HepG2 (cell line): Measurements from ENCODE around the gene LRRC73. TPM values are rescaled to one million over a fixed set of nuclear protein-coding genes. Genes with fewer than 3 reads are reported as not detected.
A peak's percentile ranks its signal among the peaks of the same experiment; 100 is the strongest.

Experiments
- E2F1 ChIP-seq: sonication (generic); formaldehyde crosslinking; IDR thresholded peaks from 2 replicates; pipeline ENCODE4 v1.5.0; 2020; ENCODE audit warnings: missing genetic modification reagents
- ESRRA ChIP-seq: sonication (generic); formaldehyde crosslinking; IDR thresholded peaks from 2 replicates; pipeline ENCODE4 v1.5.1; 2020; ENCODE audit warnings: mild to moderate bottlenecking, low read depth, missing genetic modification reagents
- FOXK1 ChIP-seq: sonication (generic); formaldehyde crosslinking; IDR thresholded peaks from 2 replicates; pipeline ENCODE4 v1.4.0; 2020; ENCODE audit warnings: low read depth, missing genetic modification reagents, borderline replicate concordance
- GMEB1 ChIP-seq: sonication (generic); formaldehyde crosslinking; IDR thresholded peaks from 2 replicates; pipeline ENCODE4 v1.5.1; 2020; ENCODE audit warnings: missing genetic modification reagents, mild to moderate bottlenecking, borderline replicate concordance
- HDAC6 ChIP-seq: fragments of 200-600 bp; sonication (generic); IDR thresholded peaks from 2 replicates; pipeline ENCODE4 v1.7.0; 2017; ENCODE audit warnings: mild to moderate bottlenecking, antibody characterized with exemption, low read length, low read depth
- HMGXB4 ChIP-seq, 2 experiments: sonication (generic) in 1 of 2; formaldehyde crosslinking in 1 of 2; IDR thresholded peaks; 2 replicates each; pipeline versions ENCODE4 v1.4.0 to v1.6.1; 2018 to 2020; ENCODE audit warnings: missing genetic modification reagents in 2 of 2, borderline replicate concordance in 1 of 2, low read depth in 1 of 2, mild to moderate bottlenecking in 1 of 2, missing biosample characterization in 1 of 2
- KDM3A ChIP-seq: IDR thresholded peaks from 2 replicates; pipeline ENCODE4 v1.6.1; 2018; ENCODE audit warnings: low read depth, missing compliant biosample characterization
- REXO4 ChIP-seq: sonication (generic); formaldehyde crosslinking; IDR thresholded peaks from 2 replicates; pipeline ENCODE4 v1.8.0; 2022; ENCODE audit warnings: missing genetic modification reagents, mild to moderate bottlenecking, borderline replicate concordance
- SKI ChIP-seq: fragments of 450-650 bp; IDR thresholded peaks from one replicate; pipeline ENCODE4 v1.6.1; 2018; ENCODE audit warnings: mild to moderate bottlenecking; ENCODE audit not compliant: partially characterized antibody
- TBX3 ChIP-seq: fragments of 450-650 bp; IDR thresholded peaks from 2 replicates; pipeline ENCODE4 v1.6.1; 2017; ENCODE audit warnings: antibody characterized with exemption, mild to moderate bottlenecking, inconsistent platforms, borderline replicate concordance
- U2AF2 ChIP-seq: fragments of 200-400 bp; formaldehyde crosslinking; IDR thresholded peaks from 2 replicates; pipeline ENCODE4 v1.6.1; 2017; ENCODE audit warnings: low read depth, mild to moderate bottlenecking, low read length
- ZFX ChIP-seq: sonication (generic); formaldehyde crosslinking; IDR thresholded peaks from 2 replicates; pipeline ENCODE4 v1.4.0; 2020; ENCODE audit warnings: mild to moderate bottlenecking, low read depth, missing genetic modification reagents, moderate library complexity
- ZNF160 ChIP-seq: sonication (generic); formaldehyde crosslinking; IDR thresholded peaks from 2 replicates; pipeline ENCODE4 v1.8.0; 2022; ENCODE audit warnings: mild to moderate bottlenecking, inconsistent platforms, missing genetic modification reagents
- ZNF232 ChIP-seq: sonication (generic); formaldehyde crosslinking; IDR thresholded peaks from 2 replicates; pipeline ENCODE4 v1.4.0; 2020; ENCODE audit warnings: missing genetic modification reagents, borderline replicate concordance
- ZNF251 ChIP-seq: sonication (generic); formaldehyde crosslinking; IDR thresholded peaks from 2 replicates; pipeline ENCODE4 v1.9.0; 2021; ENCODE audit warnings: mild to moderate bottlenecking, missing genetic modification reagents
- ZNF446 ChIP-seq: sonication (generic); formaldehyde crosslinking; IDR thresholded peaks from 2 replicates; pipeline ENCODE4 v1.5.0; 2020; ENCODE audit warnings: mild to moderate bottlenecking, missing genetic modification reagents
- ZNF570 ChIP-seq: sonication (generic); formaldehyde crosslinking; IDR thresholded peaks from 2 replicates; pipeline ENCODE4 v1.4.0; 2020; ENCODE audit warnings: mild to moderate bottlenecking, missing genetic modification reagents, borderline replicate concordance
- polyA plus RNA-seq, 8 experiments: library from polyadenylated mRNA; depleted of rRNA in 3 of 8; stranded (reverse) in 7 of 8; unstranded in 1 of 8; fragments of >200 nt; fragmentation: Illumina TruSeq in 4 of 8; extraction: Trizol in 4 of 8; gene quantifications; 2 replicates each; pipeline versions ENCODE4 v1.2.1 to v1.2.3, GENCODE V29; 2011 to 2016; ENCODE audit warnings: low read depth in 4 of 8, missing spikeins in 1 of 8, mixed read lengths in 1 of 8; ENCODE audit not compliant: insufficient read depth in 1 of 8
- total RNA-seq, 5 experiments: library from RNA; depleted of rRNA; stranded (reverse); fragments of >200 nt; fragmentation: Illumina TruSeq; extraction: Trizol; gene quantifications; 2 replicates each; pipeline ENCODE4 v1.2.3, GENCODE V29; 2016; ENCODE audit warnings: low read depth in 1 of 5
- TF ChIP-seq, protein P1 (sequence below): IDR thresholded peaks from 2 replicates; pipeline ENCODE4 v1.6.1; 2016
- TF ChIP-seq, protein P2 (sequence below): sonication (generic); formaldehyde crosslinking; IDR thresholded peaks from 2 replicates; pipeline ENCODE4 v1.5.1; 2020; ENCODE audit warnings: mild to moderate bottlenecking, missing genetic modification reagents, moderate library complexity

Gene LRRC73
- total and polyA plus RNA-seq, 2 of the 13 experiments (the other 11 are each of a cell fraction or from before 2014, with no cell fraction given), result 0.11 to 0.12 TPM

DNA sequence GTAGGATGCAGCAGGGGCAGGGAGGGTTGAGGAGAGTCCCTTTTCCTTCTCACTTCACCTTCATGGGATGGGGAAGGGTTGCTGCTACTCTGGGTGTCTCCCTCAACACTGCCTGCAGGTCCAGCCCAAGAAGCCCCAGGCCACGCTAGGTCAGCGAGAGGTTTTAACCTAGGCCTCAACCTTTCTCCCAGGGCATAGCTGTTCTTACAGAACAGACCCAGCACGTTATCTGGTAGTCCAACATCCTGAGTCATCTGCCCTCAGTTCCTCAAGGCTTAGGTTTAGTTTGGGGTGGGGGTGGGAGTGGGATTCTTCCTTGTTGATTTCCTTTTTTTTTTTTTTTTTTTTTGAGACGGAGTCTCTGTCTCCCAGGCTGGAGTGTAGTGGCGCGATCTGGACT is 15.8 kb downstream of the LRRC73 start (continued):
- TF ChIP-seq HMGXB4 (CRISPR knock-in tag; IDR thresholded peaks at IDR 0.05; ENCODE audit: borderline replicate concordance in 1 of 2, low read depth in 1 of 2), result peak in 1 of 2 experiments; percentile 17; a peak in 1 of 4 replicates
- no peak for TF ChIP-seq SKI
- TF ChIP-seq GMEB1 (CRISPR knock-in tag), result 0 out of 2 replicates have a peak, but pooled peaks have one; percentile 22
- no peak for TF ChIP-seq KDM3A (CRISPR knock-in tag)
- TF ChIP-seq ZNF160 (CRISPR knock-in tag), result no peak
- TF ChIP-seq, protein P1, sequence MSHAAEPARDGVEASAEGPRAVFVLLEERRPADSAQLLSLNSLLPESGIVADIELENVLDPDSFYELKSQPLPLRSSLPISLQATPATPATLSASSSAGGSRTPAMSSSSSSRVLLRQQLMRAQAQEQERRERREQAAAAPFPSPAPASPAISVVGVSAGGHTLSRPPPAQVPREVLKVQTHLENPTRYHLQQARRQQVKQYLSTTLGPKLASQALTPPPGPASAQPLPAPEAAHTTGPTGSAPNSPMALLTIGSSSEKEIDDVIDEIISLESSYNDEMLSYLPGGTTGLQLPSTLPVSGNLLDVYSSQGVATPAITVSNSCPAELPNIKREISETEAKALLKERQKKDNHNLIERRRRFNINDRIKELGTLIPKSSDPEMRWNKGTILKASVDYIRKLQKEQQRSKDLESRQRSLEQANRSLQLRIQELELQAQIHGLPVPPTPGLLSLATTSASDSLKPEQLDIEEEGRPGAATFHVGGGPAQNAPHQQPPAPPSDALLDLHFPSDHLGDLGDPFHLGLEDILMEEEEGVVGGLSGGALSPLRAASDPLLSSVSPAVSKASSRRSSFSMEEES (CRISPR knock-in tag), result no peak
- no peak for TF ChIP-seq FOXK1 (CRISPR knock-in tag)
- no peak for TF ChIP-seq E2F1
- TF ChIP-seq ZNF251 (CRISPR knock-in tag), result no peak
- TF ChIP-seq ESRRA (CRISPR knock-in tag), result no peak
- TF ChIP-seq ZNF232, result no peak
- no peak for TF ChIP-seq U2AF2
- TF ChIP-seq ZNF446 (CRISPR knock-in tag), result no peak
- no peak for TF ChIP-seq ZFX (CRISPR knock-in tag)
- TF ChIP-seq ZNF570 (CRISPR knock-in tag), result no peak
- 0 out of 2 replicates have a peak, but pooled peaks have one; percentile 1 for TF ChIP-seq TBX3
- TF ChIP-seq HDAC6, result no peak
- no peak for TF ChIP-seq REXO4 (CRISPR knock-in tag)
- TF ChIP-seq, protein P2, sequence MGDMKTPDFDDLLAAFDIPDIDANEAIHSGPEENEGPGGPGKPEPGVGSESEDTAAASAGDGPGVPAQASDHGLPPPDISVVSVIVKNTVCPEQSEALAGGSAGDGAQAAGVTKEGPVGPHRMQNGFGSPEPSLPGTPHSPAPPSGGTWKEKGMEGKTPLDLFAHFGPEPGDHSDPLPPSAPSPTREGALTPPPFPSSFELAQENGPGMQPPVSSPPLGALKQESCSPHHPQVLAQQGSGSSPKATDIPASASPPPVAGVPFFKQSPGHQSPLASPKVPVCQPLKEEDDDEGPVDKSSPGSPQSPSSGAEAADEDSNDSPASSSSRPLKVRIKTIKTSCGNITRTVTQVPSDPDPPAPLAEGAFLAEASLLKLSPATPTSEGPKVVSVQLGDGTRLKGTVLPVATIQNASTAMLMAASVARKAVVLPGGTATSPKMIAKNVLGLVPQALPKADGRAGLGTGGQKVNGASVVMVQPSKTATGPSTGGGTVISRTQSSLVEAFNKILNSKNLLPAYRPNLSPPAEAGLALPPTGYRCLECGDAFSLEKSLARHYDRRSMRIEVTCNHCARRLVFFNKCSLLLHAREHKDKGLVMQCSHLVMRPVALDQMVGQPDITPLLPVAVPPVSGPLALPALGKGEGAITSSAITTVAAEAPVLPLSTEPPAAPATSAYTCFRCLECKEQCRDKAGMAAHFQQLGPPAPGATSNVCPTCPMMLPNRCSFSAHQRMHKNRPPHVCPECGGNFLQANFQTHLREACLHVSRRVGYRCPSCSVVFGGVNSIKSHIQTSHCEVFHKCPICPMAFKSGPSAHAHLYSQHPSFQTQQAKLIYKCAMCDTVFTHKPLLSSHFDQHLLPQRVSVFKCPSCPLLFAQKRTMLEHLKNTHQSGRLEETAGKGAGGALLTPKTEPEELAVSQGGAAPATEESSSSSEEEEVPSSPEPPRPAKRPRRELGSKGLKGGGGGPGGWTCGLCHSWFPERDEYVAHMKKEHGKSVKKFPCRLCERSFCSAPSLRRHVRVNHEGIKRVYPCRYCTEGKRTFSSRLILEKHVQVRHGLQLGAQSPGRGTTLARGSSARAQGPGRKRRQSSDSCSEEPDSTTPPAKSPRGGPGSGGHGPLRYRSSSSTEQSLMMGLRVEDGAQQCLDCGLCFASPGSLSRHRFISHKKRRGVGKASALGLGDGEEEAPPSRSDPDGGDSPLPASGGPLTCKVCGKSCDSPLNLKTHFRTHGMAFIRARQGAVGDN (CRISPR knock-in tag), result peak; percentile 29; the same call in 1 of the 2 replicates
